Mucosa of descending colon (tissue), 3 donors: ENCODE data around the gene SARM1. TPM values are rescaled to one million over a fixed set of nuclear protein-coding genes. Genes with fewer than 3 reads are reported as not detected.

Source experiments
- ATAC-seq: fragments of 200-7000 bp; cut with Tn5 transposase; one replicate; pipeline ENCODE4 v1.9.1; 2020; ENCODE audit warnings: mild to moderate bottlenecking, moderate library complexity
- DNase-seq, 3 donors: peaks; one replicate each; pipeline ENCODE4 v3.0.0-alpha.2; 2020
- H3K36me3 ChIP-seq: fragments of 200-600 bp; one replicate; pipeline ENCODE4 v1.8.0; 2021; ENCODE audit warnings: low read depth, mild to moderate bottlenecking
- H3K4me1 ChIP-seq: fragments of 200-600 bp; one replicate; pipeline ENCODE4 v1.8.0; 2021; ENCODE audit warnings: low read depth, mild to moderate bottlenecking
- H3K4me3 ChIP-seq: fragments of 200-600 bp; one replicate; pipeline ENCODE4 v1.8.0; 2021; ENCODE audit warnings: mild to moderate bottlenecking
- H3K9me3 ChIP-seq: fragments of 200-600 bp; one replicate; pipeline ENCODE4 v1.8.0; 2021; ENCODE audit warnings: mild to moderate bottlenecking
- intact Hi-C, 2 donors: fragments of 100-400 bp; cut with DNase I in 1 of 2; cut with micrococcal nuclease in 1 of 2; formaldehyde crosslinking; loops; one replicate each; pipeline versions ENCODE4 v1.11.0 to v1.11.1; 2022; cut with DNase I, micrococcal nuclease
- total RNA-seq, 3 donors: library from RNA; stranded (reverse); fragmentation: NEBNext Ultra II Directional in 2 of 3; extraction: Animal tissue kit (Norgen Biotek cat#: 25700) in 2 of 3; gene quantifications; one replicate each; pipeline versions ENCODE4 v1.2.1 to v1.2.4, GENCODE V29; 2021 to 2023
- TF ChIP-seq, protein P1 (sequence below): fragments of 200-600 bp; IDR thresholded peaks from one replicate; pipeline ENCODE4 v1.8.0; 2022; ENCODE audit warnings: antibody characterized with exemption, mild to moderate bottlenecking
- donor health status: DM: no; HTN: no; CAD: no; lungs with moderate emphysema.
- donor health status: DM: no; HTN: no; CAD: no.
- donor health status: DM: no; HTN: yes; CAD: no.

SARM1 gene
- total RNA-seq, 3 donors from 2014 or later = 12.8 to 16.4 (median 15.0) TPM

- H3K9me3 ChIP-seq = no peaks in the 10 kb centered on the region
- no peaks in the 10 kb centered on the region for H3K4me1 ChIP-seq
- intact Hi-C loops = no loop called here
- TF ChIP-seq, protein P1, sequence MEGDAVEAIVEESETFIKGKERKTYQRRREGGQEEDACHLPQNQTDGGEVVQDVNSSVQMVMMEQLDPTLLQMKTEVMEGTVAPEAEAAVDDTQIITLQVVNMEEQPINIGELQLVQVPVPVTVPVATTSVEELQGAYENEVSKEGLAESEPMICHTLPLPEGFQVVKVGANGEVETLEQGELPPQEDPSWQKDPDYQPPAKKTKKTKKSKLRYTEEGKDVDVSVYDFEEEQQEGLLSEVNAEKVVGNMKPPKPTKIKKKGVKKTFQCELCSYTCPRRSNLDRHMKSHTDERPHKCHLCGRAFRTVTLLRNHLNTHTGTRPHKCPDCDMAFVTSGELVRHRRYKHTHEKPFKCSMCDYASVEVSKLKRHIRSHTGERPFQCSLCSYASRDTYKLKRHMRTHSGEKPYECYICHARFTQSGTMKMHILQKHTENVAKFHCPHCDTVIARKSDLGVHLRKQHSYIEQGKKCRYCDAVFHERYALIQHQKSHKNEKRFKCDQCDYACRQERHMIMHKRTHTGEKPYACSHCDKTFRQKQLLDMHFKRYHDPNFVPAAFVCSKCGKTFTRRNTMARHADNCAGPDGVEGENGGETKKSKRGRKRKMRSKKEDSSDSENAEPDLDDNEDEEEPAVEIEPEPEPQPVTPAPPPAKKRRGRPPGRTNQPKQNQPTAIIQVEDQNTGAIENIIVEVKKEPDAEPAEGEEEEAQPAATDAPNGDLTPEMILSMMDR = no peak
- no peak overlapping the region for H3K4me3 ChIP-seq
- ATAC-seq (no peak), DNase-seq (no peak)
- H3K36me3 ChIP-seq = no peaks in the 10 kb centered on the region
These were observed 44.4 kb upstream of the SARM1 start for GRCh38 chr17:28327031-28327607.

- Histone ChIP-seq H3K4me3 (no peak overlapping the region), H3K4me1 (no peaks in the 10 kb centered on the region), H3K36me3 (no peaks in the 10 kb centered on the region), H3K9me3 (no peaks in the 10 kb centered on the region)
- DNase-seq = no peak
- TF ChIP-seq, protein P1 = no peak
- no peak for ATAC-seq
- intact Hi-C loops = no loop called here
These were observed 43.8 kb upstream of the SARM1 start for GRCh38 chr17:28327709-28328108.

DNA sequence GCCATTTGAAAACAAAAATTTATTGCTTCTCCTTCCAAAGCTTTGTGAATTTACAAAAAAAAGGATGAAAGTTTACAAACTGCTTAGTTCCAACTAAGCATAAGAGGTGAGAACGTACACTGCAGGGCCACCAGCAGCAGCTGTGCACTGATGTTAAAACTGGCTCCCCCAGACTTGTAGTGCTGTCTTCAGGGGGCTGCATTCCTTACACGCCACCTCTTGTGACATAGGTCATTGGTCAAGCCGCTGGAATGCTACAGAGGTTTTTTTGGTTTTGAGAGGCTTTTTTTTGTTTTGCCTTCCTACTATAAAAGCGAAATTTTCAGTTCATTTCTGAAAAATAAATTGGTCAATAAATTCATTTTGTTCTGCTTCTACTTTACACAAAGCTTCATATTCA lies 43.2 kb upstream of the SARM1 start:
- H3K4me3 ChIP-seq = no peak overlapping the region
- H3K4me1 ChIP-seq = no peaks in the 10 kb centered on the region
- no peaks in the 10 kb centered on the region for H3K36me3 ChIP-seq
- ATAC-seq (no peak), DNase-seq (no peak)
- H3K9me3 ChIP-seq = no peaks in the 10 kb centered on the region
- intact Hi-C loops = no loop called here
- TF ChIP-seq, protein P1 = no peak

DNA sequence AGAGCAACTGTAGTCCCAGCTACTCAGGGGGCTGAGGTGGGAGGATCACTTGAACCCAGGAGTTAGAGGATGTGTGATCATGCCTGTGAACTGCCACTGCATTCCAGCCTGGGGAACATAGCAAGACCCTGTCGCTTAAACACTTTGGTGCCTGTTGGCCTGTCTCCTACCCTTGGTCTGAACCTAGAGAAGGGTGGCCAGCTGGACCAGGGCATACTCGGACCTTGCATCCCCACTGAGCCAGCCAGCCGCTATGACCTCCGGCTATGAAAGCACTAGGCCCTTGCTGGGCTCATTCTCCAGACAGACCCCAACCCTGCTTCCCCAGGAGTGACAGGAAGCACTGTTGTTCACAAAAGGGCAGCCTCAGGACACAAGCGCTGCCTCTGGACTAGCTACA lies 40.8 kb upstream of the SARM1 start:
- TF ChIP-seq, protein P1 = no peak
- Histone ChIP-seq H3K4me3 (no peak overlapping the region), H3K36me3 (peaks cover 4% of the 10 kb centered on the region), H3K9me3 (no peaks in the 10 kb centered on the region), H3K4me1 (peaks cover 17% of the 10 kb centered on the region)
- intact Hi-C loops = no loop called here
- DNase-seq (no peak), ATAC-seq (no peak)

GRCh38 chr17:28331891-28332420 lies 39.5 kb upstream of the SARM1 start:
- ATAC-seq = no peak
- Histone ChIP-seq H3K9me3 (no peaks in the 10 kb centered on the region), H3K4me1 (peaks cover 23% of the 10 kb centered on the region), H3K36me3 (peaks cover 4% of the 10 kb centered on the region), H3K4me3 (no peak overlapping the region)
- TF ChIP-seq, protein P1 = no peak
- intact Hi-C loops = no loop called here
- DNase-seq = no peak
